ENCODE data around the gene CXCR3.
"Not testable (repeated sequence)": the region's sequence is repeated elsewhere in the genome, so short reads cannot be mapped to it uniquely, and the experiment has no call there.

Gene CXCR3

GRCh38 chrX:71611736-71612135 lies 6.6 kb downstream of the CXCR3 start:
- not testable (repeated sequence) for DNase-seq (ENCODE audit: low read depth in 2 of 2)

GRCh38 chrX:71609095-71609750 lies 9.1 kb downstream of the CXCR3 start:
- no peak for DNase-seq (ENCODE audit: low read depth in 2 of 2)

DNA sequence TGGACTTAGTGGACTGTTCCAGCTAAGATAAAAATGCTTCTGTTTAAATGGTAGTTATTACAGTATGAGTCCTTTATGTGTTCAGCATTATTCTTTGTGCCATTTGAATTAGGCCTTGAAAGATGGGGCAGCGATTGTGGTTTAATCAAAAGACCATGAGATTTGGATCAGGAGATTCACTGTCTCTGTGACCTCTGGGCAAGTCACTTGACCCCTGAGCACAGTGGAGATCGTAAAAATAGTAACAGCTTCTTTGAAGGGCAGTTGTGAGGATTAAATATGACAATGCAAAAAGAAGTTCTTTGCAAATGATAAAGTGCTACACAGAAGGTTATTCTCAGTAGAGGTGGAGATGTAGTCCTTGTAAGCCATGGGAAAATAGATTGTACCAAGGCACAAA lies 10.8 kb downstream of the CXCR3 start:
- DNase-seq (ENCODE audit: low read depth in 2 of 2) = no peak

GRCh38 chrX:71606536-71607216 lies 11.6 kb downstream of the CXCR3 start:
- DNase-seq (ENCODE audit: low read depth in 2 of 2) = no peak

- DNase-seq (ENCODE audit: low read depth in 2 of 2) = no peak
Observed at GRCh38 chrX:71604796-71605568, 13.3 kb downstream of the CXCR3 start.

- DNase-seq (ENCODE audit: low read depth in 2 of 2) = no peak
Observed at GRCh38 chrX:71604141-71604540, 14.2 kb downstream of the CXCR3 start.

GRCh38 chrX:71603618-71604017 lies 14.7 kb downstream of the CXCR3 start:
- no peak for DNase-seq (ENCODE audit: low read depth in 2 of 2)

DNA sequence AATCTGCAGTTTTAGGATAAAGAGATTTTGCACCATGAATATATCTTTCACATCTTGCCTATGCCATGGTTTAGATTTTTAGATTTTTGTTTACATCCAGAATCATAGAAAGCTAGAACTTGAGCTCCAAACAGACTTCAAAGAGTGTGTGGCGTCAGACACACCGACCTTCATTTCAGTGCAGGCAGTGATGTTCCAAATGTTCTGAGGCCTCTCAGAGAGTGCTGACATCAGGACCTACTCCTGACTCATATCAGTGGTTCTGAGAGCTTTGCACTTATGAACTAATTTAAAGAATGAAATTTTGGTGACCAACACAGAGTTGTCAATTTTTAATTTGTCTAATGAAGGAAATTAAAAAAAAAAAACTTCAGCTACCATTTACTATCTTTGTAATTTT lies 18.3 kb downstream of the CXCR3 start:
- no peak for DNase-seq (ENCODE audit: low read depth in 2 of 2)

DNA sequence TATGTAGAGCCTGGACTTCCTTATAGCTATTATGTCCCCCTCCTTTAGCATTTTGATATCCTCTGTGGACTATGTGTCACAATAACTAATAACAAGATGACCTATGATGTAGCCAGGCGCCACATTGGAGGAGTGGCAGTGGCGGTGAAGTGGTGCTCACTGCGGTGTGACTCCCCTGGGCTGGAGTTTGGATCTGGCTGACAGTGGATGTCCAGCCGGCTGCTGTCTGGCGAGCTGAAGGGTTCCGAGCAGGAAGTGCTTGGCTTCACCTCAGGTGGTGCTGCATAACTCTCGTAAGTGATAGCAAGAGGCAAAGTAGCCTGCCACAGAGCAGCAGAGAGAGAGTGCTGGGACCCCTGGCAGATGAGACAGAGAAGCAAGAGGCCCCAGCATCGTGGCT lies 25.1 kb downstream of the CXCR3 start:
- not testable (repeated sequence) for DNase-seq (ENCODE audit: low read depth in 2 of 2)

DNA sequence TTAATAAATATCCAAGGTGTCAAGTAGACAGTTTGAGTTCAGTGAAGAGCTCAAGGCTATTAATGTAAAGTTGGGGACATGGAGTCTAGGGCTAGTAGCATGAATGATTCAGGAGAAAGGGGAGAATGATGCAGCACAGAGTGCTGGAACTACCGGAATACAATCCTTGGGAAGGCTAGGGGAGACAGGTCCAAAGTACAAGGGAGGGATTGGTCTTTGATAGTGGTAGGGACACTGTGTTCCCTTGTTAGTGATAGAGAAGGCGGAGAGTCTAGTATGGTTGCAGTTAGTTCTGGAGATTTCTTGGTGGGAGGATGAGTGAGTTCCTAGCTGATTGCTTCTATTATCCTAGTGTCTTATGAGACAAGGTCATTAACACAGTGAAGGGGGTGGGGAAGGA lies 31.4 kb downstream of the CXCR3 start:
- DNase-seq (ENCODE audit: low read depth in 2 of 2) = no peak

DNA sequence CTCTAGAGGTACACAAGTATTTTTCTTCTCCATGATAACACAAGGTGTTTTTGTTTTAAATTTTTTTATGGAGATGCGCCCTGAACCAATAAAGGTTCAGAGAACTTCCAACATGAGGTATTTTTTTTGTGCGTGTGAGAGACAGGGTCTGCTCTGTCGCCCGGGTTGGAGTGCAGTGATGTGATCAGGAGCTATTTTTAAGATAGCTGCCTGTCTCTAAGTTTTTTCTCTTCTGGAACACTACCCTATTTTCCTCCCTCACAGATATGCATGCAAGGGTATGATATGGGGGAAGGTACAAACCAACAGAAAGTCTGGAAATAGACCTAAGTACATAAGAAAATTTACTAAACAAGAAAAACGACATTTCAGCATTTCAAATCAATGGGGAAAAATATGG lies 37.1 kb downstream of the CXCR3 start:
- DNase-seq (ENCODE audit: low read depth in 2 of 2) = no peak

DNA sequence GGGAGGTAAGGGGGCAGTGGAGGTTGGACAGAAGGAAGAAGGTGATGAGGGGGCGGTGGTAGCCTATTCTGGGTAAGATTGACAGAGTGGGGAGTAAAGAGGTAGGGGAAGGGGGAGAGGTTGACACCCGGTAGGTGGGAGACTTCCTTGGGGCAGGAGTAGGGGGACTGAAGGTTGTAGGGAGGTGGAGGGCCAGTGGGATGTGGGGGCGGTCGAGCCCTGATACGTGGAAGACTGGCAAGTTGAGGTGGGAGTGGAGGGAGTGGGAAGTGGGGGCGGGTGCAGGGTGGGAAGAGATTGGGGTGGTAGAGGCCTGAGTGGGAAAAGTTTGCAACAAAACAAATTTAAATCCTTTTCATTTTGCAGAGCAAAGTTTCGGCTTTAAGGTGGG lies 38.3 kb downstream of the CXCR3 start:
- no peak for DNase-seq (ENCODE audit: low read depth in 2 of 2)

DNA sequence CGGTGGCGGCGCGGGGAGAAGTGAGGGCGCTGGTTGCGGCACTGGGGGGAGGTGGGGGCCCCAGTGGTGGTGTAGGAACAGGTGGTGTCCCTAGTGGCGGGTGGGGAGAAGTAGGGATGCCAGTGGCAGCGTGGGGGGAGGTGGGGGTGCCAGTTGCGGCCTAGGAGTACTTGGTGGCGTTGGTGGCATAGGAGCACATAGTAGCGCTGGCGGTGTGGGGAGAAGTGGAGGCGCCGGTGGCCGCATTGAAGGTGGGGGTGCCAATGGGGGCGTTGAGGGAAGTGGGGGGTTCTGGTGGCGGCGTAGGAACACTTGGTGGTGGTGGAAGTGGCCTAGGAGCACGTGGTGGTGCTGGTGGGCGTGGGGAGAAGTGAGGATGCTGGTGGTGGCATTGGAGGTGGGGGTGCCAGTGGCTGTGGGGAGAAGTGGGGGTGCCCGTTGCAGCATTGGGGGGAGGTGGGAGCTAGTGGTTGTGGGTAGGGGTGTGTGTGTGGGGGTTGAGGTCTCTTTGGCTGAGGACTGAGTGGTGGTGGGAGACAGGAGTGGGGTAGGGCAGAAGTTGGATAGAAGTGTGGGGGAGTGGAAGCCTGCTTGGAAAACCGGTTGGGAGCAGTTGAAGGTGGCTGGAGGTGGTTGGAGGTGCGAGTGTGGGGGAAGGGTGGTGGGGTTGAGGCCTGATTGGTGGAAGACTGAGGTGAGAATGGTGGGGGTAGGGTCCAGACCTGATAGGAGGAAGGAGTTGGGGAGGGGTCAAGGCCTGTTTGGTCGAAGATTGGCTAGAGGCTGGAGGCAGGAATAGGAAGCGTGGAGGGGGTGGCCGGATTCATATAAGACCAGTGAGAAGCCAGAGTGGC lies 38.9 kb downstream of the CXCR3 start:
- DNase-seq (ENCODE audit: low read depth in 2 of 2) = no peak

GRCh38 chrX:71578253-71579135 lies 39.8 kb downstream of the CXCR3 start, which contains the start of gene GCNA:
TSS of gene GCNA (plus strand) at chrX:71578437. CDS start at chrX:71580822, 2,385 bp downstream.
- no peak for DNase-seq (ENCODE audit: low read depth in 2 of 2)

DNA sequence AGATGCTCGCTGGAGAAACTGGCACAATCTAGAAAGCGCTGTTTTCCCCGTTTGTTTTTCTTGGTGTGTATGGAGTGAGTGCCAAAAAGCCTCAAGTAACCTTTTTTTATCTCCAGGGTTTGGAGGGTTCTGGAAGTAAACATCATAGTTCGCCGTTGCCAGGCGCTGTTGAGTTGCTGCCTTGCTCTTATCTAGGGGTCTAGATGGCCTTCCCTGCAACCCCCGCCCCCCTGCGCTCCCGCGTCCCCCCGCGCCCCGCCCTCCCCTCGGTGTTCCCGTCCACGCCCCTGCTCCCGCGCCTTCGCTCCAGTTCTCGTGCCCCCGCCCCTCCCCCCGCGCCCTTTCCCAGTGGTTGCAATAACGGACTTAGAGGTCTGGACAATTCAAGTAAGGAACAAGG lies 40.6 kb downstream of the CXCR3 start:
- no peak for DNase-seq (ENCODE audit: low read depth in 2 of 2)

DNA sequence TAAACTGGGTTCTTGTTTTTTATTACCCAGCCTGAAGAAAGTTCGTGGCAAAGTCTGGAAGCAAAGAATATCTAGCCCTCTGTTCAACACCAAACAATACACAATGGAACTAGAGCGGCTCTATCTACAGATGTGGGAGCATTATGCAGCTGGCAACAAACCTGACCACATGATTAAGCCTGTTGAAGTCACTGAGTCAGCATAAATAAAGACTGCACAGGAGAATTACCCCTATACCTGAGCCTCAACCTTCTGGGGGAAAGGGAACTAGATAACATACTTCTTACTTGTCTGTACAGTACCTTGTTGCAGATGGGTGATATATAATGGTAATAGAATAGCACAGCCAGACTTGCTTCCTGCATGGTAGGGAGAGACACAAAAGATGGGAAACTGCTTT lies 44.7 kb downstream of the CXCR3 start:
- DNase-seq (ENCODE audit: low read depth in 2 of 2) = no peak

GRCh38 chrX:71571390-71571789 lies 46.9 kb downstream of the CXCR3 start:
- DNase-seq (ENCODE audit: low read depth in 2 of 2) = not testable (repeated sequence)

All from stimulated activated CD4-positive, alpha-beta T cell treated with anti-CD3 and anti-CD28 coated beads, Interleukin-4, amount 100 ng/mL, for 48 hours (primary cell).